HEK293 (cell line): Measurements from ENCODE around the gene DMD.

Experiments
- CTCF ChIA-PET: fragments of 350-600 bp; formaldehyde crosslinking; extraction: SDS; loops from one replicate; lab custom pipeline; 2021; ENCODE audit warnings: antibody characterized with exemption; lab: Yijun Ruan, JAX
- POLR2A ChIA-PET: fragments of 300-600 bp; formaldehyde crosslinking; extraction: SDS; loops from one replicate; lab custom pipeline; 2020; ENCODE audit warnings: antibody characterized with exemption, inconsistent platforms; lab: Yijun Ruan, JAX
- H3K27ac ChIP-seq: fragments of 200-500 bp; sonication (Bioruptor generic); 2 replicates; pipeline ENCODE4 v1.5.1; 2014; ENCODE audit warnings: low read depth, low read length, control low read depth, inconsistent platforms; ENCODE audit errors: extremely low read depth
- H3K36me3 ChIP-seq, 2 experiments: fragments of 200-500 bp in 1 of 2; sonication (Bioruptor generic) in 1 of 2; 1 replicate in 1 of 2; 2 replicates in 1 of 2; pipeline ENCODE4 v1.5.1; 2014 to 2017; ENCODE audit warnings: inconsistent platforms in 2 of 2, low read length in 2 of 2; ENCODE audit not compliant: control insufficient read depth in 2 of 2, insufficient read depth in 1 of 2
- H3K4me1 ChIP-seq: fragments of 200-500 bp; sonication (Bioruptor generic); 2 replicates; pipeline ENCODE4 v1.5.1; 2014; ENCODE audit warnings: mild to moderate bottlenecking, low read length, inconsistent platforms; ENCODE audit not compliant: control insufficient read depth, insufficient read depth
- H3K4me3 ChIP-seq: 2 replicates; pipeline ENCODE4 v1.5.1; 2011; ENCODE audit warnings: low read depth, mild to moderate bottlenecking, control low read depth, low read length, moderate library complexity
- H3K9me3 ChIP-seq: fragments of 200-500 bp; sonication (Bioruptor generic); 2 replicates; pipeline ENCODE4 v1.5.1; 2014; ENCODE audit warnings: low read depth, low read length, inconsistent platforms; ENCODE audit not compliant: control insufficient read depth, insufficient read depth
- AEBP2 ChIP-seq: fragments of 450-650 bp; formaldehyde crosslinking; IDR thresholded peaks from 2 replicates; pipeline ENCODE4 v1.5.1; 2016; ENCODE audit warnings: missing biosample characterization, missing genetic modification characterization, borderline replicate concordance
- BCL11B ChIP-seq: fragments of 450-650 bp; formaldehyde crosslinking; IDR thresholded peaks from 2 replicates; pipeline ENCODE4 v1.5.1; 2016; ENCODE audit warnings: low read depth, missing biosample characterization, missing genetic modification characterization
- KLF10 ChIP-seq: fragments of 450-650 bp; IDR thresholded peaks from 2 replicates; pipeline ENCODE4 v1.5.1; 2018; ENCODE audit warnings: missing biosample characterization, mild to moderate bottlenecking, missing genetic modification characterization
- KLF8 ChIP-seq: fragments of 450-650 bp; formaldehyde crosslinking; IDR thresholded peaks from 2 replicates; pipeline ENCODE4 v1.5.1; 2016; ENCODE audit warnings: missing biosample characterization, missing genetic modification characterization
- PRDM6 ChIP-seq: fragments of 450-650 bp; formaldehyde crosslinking; IDR thresholded peaks from 2 replicates; pipeline ENCODE4 v1.5.1; 2017; ENCODE audit warnings: missing biosample characterization, missing genetic modification characterization
- ZFHX2 ChIP-seq: fragments of 450-650 bp; formaldehyde crosslinking; conservative IDR thresholded peaks from 2 replicates; pipeline ENCODE4 v1.5.1; 2016; ENCODE audit warnings: missing biosample characterization, missing genetic modification characterization
- ZNF148 ChIP-seq: fragments of 450-650 bp; formaldehyde crosslinking; IDR thresholded peaks from 2 replicates; pipeline ENCODE4 v1.5.0; 2017; ENCODE audit warnings: missing biosample characterization, missing genetic modification characterization, borderline replicate concordance
- ZNF280C ChIP-seq: fragments of 450-650 bp; formaldehyde crosslinking; IDR thresholded peaks from 2 replicates; pipeline ENCODE4 v1.5.1; 2016; ENCODE audit warnings: missing biosample characterization, missing genetic modification characterization
- ZNF433 ChIP-seq: fragments of 450-650 bp; formaldehyde crosslinking; IDR thresholded peaks from 2 replicates; pipeline ENCODE4 v1.5.1; 2016; ENCODE audit warnings: missing biosample characterization, missing genetic modification characterization, low read depth
- ZNF48 ChIP-seq: fragments of 450-650 bp; formaldehyde crosslinking; IDR thresholded peaks from 2 replicates; pipeline ENCODE4 v1.5.1; 2016; ENCODE audit warnings: missing biosample characterization, missing genetic modification characterization
- ZNF514 ChIP-seq: fragments of 450-650 bp; formaldehyde crosslinking; IDR thresholded peaks from 2 replicates; pipeline ENCODE4 v1.5.1; 2016; ENCODE audit warnings: missing biosample characterization, missing genetic modification characterization
- ZNF521 ChIP-seq: fragments of 450-650 bp; formaldehyde crosslinking; IDR thresholded peaks from 2 replicates; pipeline ENCODE4 v1.5.1; 2017; ENCODE audit warnings: missing biosample characterization, mild to moderate bottlenecking, missing genetic modification characterization
- ZNF530 ChIP-seq: fragments of 450-650 bp; formaldehyde crosslinking; IDR thresholded peaks from 2 replicates; pipeline ENCODE4 v1.5.1; 2016; ENCODE audit warnings: low read depth, missing biosample characterization, missing genetic modification characterization
- ZNF596 ChIP-seq: fragments of 450-650 bp; IDR thresholded peaks from 2 replicates; pipeline ENCODE4 v1.5.0; 2018; ENCODE audit warnings: missing biosample characterization, mild to moderate bottlenecking, missing genetic modification characterization, moderate library complexity
- ZNF621 ChIP-seq: fragments of 450-650 bp; formaldehyde crosslinking; IDR thresholded peaks from 2 replicates; pipeline ENCODE4 v1.5.1; 2017; ENCODE audit warnings: missing biosample characterization, missing genetic modification characterization
- ZNF654 ChIP-seq: fragments of 450-650 bp; formaldehyde crosslinking; IDR thresholded peaks from 2 replicates; pipeline ENCODE4 v1.5.1; 2016; ENCODE audit warnings: low read depth, missing biosample characterization, missing genetic modification characterization
- ZNF677 ChIP-seq: fragments of 450-650 bp; IDR thresholded peaks from 2 replicates; pipeline ENCODE4 v1.5.0; 2018; ENCODE audit warnings: missing biosample characterization, mild to moderate bottlenecking, missing genetic modification characterization, moderate library complexity
- ZNF707 ChIP-seq: fragments of 450-650 bp; formaldehyde crosslinking; IDR thresholded peaks from 2 replicates; pipeline ENCODE4 v1.5.1; 2016; ENCODE audit warnings: missing biosample characterization, missing genetic modification characterization
- ZNF792 ChIP-seq: fragments of 450-650 bp; formaldehyde crosslinking; IDR thresholded peaks from 2 replicates; pipeline ENCODE4 v1.5.1; 2016; ENCODE audit warnings: missing biosample characterization, missing genetic modification characterization
- ZSCAN5A ChIP-seq: fragments of 450-650 bp; formaldehyde crosslinking; IDR thresholded peaks from 2 replicates; pipeline ENCODE4 v1.5.1; 2016; ENCODE audit warnings: missing biosample characterization, missing genetic modification characterization

The DMD gene

GRCh38 chrX:31658360-31658759 lies 1553.0 kb downstream of the DMD start (continued):
- TF ChIP-seq AEBP2 (no peak), ZSCAN5A (tag by site-specific recombination) (no peak), ZNF521 (no peak), PRDM6 (tag by site-specific recombination) (no peak), ZNF280C (tag by site-specific recombination) (no peak), ZNF621 (tag by site-specific recombination) (no peak), ZFHX2 (tag by site-specific recombination) (no peak), ZNF654 (peak; percentile 70), ZNF707 (tag by site-specific recombination) (no peak), ZNF514 (tag by site-specific recombination) (no peak)

- POLR2A ChIA-PET = no interaction called here
Observed at GRCh38 chrX:31656013-31656412, 1555.3 kb downstream of the DMD start.

GRCh38 chrX:31653422-31653821 lies 1557.9 kb downstream of the DMD start:
- POLR2A ChIA-PET = no interaction called here

More at GRCh38 chrX:31656013-31656412, 1555.3 kb downstream of the DMD start:
- CTCF ChIA-PET = interaction anchor here (0.9 to 7.7 kb wide), 9 partner anchors 10 to 617 kb away, joined by 3 to 91 read pairs (median 5); no protein-coding TSS in a partner anchor
- no peaks in the 10 kb centered on the region for H3K36me3 ChIP-seq
- no peak for TF ChIP-seq KLF10 (tag by site-specific recombination)
- H3K27ac ChIP-seq = no peak overlapping the region
- H3K4me1 ChIP-seq = no peaks in the 10 kb centered on the region
- no peaks in the 10 kb centered on the region for H3K9me3 ChIP-seq
- H3K4me3 ChIP-seq = no peak overlapping the region

More at GRCh38 chrX:31653422-31653821, 1557.9 kb downstream of the DMD start:
- CTCF ChIA-PET = interaction anchor here (1.4 kb wide), 1 partner anchor 374 kb away, joined by 6 read pairs; no protein-coding TSS in a partner anchor
- Histone ChIP-seq H3K9me3 (no peaks in the 10 kb centered on the region), H3K36me3 (no peaks in the 10 kb centered on the region), H3K4me1 (no peaks in the 10 kb centered on the region), H3K4me3 (no peak overlapping the region), H3K27ac (no peak overlapping the region)
- TF ChIP-seq ZNF677 (tag by site-specific recombination) (no peak), KLF8 (tag by site-specific recombination) (no peak), ZNF148 (tag by site-specific recombination) (no peak), ZNF596 (tag by site-specific recombination) (no peak), ZNF48 (tag by site-specific recombination) (no peak), ZNF530 (tag by site-specific recombination) (no peak), BCL11B (tag by site-specific recombination) (no peak), ZNF792 (no peak), ZNF433 (tag by site-specific recombination) (no peak)
